GM21360 (cell line): ENCODE data around the gene ECE1.
"Not testable (repeated sequence)": the region's sequence is repeated elsewhere in the genome, so short reads cannot be mapped to it uniquely, and the experiment has no call there.

Experiments
- ATAC-seq: cut with Tn5 transposase; IDR thresholded peaks from one replicate; pipeline ENCODE4 v1.9.1; 2021; ENCODE audit warnings: mild to moderate bottlenecking, moderate library complexity; ENCODE audit not compliant: unreplicated experiment

Gene ECE1

DNA sequence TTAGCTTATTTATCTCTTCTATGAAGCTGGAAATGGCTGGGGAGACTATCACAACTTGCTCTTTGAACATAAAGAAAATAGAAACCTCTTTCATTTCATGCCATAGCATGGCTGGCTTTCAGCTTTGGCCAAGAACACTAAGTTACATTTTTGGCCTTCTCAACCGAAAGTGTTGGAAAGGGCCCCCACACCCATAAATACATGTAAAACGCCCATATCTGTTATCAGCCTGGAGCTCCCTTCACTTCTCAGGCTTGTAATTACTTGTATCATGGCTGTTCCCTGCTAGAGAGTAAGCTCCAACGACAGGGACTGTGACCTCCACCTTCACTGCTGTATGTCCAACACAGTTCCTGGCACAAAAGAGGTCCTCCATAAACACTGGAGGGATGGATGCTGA lies 100.8 kb downstream of the ECE1 start:
- ATAC-seq = no peak

DNA sequence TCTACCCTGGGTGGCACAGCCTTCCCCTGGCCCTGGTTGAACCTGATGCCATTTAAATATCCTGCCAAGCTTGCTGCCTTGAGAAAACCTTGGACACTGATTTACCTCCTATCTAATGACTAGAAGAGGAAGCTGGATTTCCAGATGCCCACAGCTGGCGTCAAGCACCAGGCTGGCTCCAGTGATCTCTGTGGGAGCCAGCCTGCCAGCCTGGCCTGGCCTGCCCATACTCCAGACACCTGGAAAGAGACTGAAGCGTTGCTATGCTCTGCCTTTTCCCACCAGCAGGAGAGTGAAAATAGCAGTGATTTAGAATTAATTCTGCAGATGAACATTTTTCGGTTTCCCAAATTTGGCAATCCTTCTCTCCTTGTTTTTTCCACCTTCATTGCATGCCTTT lies 102.0 kb downstream of the ECE1 start:
- ATAC-seq = no peak

DNA sequence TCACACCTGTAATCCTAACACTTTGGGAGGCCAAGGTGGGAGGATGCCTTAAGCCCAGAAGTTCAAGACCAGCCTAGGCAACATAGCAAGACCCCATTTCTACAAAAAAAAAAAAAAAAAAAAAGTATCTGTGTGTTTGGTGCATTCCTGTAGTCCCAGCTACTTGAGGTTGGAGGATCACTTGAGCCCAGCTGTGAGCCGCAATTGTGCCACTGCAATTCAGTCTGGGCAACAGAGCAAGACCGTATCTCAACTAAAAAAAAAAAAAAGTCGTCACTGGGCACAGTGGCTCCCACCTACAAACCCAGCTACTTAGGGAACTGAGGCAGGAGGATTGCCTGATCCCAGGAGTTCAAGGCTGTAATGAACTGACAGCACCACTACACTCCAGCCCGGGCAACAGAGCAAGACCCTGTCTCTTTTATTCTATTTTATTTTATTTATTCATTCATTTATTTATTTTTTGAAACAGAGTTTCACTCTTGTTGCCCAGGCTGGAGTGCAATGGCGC lies 105.0 kb downstream of the ECE1 start:
- ATAC-seq = no peak

DNA sequence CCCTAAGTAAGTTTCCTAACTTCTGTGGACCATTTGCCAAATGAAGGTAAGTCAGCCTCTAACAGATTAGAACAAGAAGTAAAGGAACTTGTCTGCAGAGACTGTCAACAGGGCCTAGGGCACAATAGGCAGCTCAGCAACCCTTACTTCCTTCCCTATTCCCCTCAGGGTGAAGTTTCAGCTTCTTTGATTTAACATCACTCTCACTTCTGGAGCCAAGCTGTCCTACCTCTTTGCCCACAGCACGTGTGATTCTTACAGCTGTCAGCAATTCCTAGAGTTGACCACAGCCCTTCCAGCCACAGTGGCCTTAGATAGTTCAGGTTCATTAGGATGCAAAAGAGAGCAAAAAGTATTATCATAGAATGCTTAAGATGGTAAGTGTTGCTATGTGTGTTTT lies 106.0 kb downstream of the ECE1 start:
- no peak for ATAC-seq

DNA sequence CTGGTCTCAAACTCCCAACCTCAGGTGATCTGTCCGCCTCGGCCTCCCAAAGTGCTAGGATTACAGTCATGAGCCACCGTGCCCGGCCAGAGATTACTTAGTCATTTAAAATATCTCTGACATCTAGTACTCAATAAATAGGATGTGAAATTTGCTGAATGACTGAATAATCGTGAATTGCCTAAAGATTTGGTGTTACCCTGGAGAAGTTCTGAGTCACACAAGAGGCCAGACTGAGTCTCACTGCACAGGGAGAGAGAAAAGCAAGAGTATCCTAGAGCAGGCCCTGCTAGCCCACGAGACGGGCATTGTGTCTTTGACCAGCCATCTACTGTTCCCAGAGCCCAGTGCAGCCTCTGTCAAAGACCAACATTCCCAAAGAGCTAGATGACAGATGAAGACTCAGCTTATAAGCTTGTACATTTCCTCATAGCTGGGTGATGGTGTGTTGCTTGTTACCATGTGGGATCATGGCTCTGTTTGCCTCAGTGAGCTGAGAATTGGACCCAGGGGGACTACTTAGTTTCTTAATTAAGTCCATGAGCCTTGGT lies 108.0 kb downstream of the ECE1 start:
- ATAC-seq = no peak

DNA sequence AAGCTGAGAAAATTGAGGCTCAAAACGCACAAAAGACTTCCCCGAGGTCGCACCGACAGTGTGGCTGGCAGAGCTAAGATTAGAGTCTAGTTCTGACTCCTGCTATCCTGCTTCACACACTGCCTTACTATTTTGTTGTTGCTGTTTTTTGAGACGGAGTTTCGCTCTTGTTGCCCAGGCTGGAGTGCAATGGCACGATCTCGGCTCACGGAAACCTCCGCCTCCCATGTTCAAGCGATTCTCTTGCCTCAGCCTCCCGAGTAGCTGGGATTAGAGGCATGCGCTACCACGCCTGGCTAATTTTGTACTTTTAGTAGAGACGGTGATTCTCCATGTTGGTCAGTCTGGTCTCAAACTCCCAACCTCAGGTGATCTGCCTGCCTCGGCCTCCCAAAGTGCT lies 112.0 kb downstream of the ECE1 start:
- not testable (repeated sequence) for ATAC-seq

DNA sequence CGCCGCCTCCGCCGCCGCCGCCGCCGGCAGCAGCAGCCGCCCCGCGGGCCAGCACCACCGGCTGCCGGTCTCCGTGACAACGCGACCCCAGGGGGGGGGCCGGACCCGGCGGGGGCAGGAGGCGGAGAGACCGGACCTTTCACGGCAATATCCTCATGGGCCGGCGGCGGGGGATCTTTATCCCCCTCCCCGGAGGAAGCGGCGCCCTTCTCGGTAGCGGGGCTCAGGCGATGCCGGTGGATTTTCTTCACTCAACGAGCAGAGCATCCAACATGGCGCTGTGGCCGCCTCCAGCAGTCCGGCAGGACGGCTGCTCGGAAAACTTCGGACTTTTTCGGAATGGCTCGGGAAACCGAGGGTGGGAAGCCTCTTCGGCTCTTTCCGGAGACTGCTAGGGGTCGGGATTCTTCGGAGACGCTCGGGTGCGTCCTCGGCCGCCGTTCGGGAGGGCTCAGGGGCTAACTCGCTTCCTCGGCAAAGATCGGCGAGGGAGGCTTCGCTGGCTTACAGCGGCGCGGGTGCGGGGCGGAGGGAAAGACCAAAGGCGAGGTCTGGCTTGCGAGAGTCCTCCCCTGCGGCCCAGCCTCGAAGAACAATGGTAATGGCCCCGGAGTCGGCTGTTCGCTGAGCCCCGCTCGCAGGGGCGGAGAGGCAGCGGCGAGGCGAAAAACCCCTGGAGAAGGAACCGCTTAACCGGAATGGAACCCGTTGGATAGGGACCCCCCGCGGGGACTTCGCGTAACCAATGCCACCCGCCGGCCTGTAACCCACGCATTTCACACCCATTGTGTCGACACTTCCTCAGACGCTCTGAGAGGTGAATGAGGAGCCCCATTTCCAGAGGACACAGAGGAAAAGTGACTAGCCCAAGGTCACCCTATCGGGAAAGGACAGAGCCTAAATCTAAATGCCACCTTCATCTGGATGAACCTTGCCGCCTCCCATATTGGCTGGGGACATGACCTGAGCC lies 113.4 kb downstream of the ECE1 start, which contains the start of gene EIF4G3:
Gene EIF4G3, minus strand, starts transcription at position 312 of the 970 bp plus-strand sequence. CDS start 174,155 bp downstream, outside the sequence.
- peak; percentile 82 for ATAC-seq

DNA sequence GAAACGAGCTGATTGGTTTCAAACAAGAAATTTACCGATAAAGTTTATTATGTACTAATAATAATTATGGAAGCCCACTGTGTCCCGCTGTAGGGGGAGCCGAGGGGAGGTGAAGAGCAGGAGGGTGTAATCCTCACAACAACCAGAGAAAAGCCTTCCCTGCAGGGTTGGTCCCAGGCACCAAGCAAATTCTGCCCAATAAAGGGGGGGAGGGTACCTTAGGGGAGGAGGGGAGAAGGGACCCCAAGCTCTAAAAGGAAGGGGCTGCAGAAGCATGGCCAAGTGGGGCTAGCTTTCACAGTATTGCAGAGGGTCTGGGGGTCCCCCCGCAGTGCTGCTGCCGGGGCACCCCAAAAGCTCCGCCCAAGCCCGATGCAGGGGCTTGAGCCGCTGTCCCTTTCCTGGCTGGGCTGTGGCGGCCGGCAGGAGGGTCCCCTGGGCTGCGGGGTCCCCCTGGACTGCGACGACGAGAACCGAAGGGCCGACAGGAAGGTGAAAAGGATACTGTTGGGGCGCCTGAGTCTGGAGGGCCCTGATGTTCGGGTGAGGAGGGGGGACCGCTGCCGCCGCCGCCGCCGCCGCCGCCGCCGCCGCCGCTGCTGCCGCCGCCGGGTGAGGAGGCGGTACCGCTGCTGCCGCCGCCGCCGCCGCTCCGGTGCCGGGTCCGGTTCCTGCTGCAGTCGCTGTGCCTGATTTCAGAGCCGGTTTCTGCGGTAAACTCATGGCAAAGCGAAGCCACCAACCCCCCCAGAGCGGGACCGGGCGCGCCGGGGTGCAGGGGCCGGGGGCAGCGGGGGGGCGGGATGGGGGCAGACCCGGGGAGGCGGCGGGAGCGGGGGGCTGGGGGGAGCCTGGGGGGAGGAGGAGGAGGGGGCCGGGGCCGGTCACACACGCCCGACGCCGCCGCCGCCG lies 114.3 kb downstream of the ECE1 start:
- ATAC-seq = peak; percentile 17

DNA sequence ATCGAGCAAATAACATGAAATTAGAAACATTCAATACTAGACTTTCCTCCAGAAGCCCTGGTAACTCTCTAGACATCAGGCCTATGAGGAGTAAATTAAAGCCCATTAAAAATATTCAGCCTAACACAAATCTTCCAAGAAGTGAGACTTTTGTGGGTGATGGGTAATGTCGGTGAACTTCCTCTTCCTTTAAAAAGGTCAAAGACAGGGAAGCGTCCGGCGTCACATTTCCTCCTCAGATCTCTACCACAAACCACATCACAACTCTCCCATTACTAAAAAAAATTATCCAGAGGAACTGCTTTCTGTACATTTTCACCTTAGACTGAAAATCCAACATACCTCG lies 115.0 kb downstream of the ECE1 start:
- ATAC-seq = no peak

DNA sequence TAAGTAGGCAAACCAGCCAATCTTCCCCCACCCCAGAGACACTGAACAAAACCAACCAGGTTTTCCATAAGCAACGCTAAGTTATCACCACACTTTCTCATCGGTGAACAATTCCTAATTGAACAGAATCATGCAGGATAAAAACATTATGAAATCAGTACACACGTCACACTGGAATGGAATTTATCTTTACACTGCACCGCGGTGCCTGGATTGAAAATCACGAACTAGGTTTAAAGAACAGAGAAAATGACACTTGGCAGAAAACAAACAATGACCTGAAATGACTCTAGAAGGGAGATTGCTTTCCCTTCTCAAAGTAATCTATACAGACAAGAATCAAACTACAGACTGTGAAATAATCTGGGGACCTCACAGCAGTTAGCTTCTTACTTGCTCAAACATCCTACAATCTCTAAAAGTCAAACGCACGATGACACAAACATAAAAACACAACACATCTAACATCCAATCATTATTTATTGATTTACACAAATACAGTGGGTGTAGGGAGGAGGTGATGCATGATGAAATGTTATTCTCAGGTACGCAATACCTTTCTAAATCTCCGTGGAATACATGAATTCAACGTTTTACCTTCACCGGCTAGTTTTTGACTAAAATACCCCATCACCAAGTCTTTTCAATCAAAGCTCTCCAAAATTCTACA lies 115.5 kb downstream of the ECE1 start:
- no peak for ATAC-seq

DNA sequence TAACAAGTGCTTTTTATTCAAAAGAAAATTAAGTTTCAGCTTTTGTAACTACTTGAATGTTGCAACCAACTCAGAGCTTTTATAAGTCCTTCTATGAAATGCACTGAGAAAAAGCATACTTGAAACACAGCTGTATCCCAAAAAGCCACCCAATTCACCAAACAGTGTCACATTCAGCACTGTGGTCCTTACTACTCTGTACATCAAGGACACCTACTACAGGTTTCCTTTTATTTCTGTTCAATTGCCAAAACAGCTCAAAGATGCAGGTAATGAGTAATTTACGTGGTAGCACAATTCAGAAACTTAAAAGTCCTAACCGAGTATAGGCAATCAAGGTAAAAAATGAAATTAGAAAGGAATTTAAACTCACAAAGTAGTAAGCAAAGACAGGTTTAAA lies 116.0 kb downstream of the ECE1 start:
- no peak for ATAC-seq

DNA sequence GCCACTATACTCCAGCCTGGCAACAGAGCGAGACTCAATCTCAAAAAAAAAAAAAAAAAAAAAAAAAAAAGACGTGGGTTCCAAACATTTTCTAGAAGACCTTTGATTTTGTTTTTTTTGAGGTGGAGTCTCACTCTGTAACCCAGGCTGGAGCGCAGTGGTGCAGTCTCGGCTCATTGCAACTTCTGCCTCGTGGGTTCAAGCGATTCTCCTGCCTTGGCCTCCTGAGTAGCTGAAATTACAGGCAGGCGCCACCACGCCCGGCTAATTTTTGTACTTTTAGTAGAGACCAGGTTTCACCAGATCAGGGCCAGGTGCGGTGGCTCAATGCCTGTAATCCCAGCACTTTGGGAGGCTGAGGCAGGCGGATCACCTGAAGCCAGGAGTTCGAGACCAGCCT lies 117.2 kb downstream of the ECE1 start:
- ATAC-seq = not testable (repeated sequence)

DNA sequence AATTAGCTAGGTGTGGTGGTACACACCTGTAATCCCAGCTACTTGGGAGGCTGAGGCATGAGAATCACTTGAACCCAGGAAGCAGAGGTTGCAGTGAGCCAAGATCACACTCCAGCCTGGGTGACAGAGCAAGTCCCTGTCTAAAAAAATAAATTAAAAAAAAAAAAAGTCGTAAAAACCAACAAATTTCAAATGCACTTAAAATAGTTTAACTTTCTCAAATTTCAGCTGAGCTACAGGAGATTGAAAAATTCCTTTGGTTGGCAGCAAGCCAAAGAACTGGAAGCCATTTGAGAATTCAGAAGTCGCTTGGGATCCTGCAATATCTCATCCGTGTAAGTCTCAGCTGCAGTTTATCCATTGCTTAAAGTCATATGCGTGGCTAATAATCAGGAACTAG lies 119.4 kb downstream of the ECE1 start:
- ATAC-seq = not testable (repeated sequence)

DNA sequence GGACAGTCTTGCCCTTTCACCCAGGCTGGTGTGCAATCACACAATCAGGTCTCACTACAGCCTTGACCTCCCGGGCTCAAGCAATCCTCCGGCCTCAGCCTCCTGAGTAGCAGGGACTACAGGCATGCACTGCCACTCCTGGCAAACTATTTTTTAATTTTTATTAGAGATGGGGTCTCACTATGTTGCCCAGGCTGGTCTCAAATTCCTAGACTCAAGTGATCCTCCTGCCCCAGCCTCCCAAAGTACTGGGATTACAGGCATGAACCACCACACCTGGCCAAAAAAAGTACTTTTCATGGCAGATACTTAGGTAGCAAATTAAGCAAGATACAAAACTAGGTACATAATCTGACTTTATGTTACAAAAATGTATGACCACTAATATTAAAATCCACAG lies 121.8 kb downstream of the ECE1 start:
- ATAC-seq = no peak
